Measurements from ENCODE around the gene CYB561D2. TPM values are rescaled to one million over a fixed set of nuclear protein-coding genes. Genes with fewer than 3 reads are reported as not detected.

The CYB561D2 gene
- total and polyA plus RNA-seq, 9 of the 15 experiments (the other 6 are each of a cell fraction or from before 2014, with no cell fraction given), result 4.2 to 16.6 (median 9.4) TPM

DNA sequence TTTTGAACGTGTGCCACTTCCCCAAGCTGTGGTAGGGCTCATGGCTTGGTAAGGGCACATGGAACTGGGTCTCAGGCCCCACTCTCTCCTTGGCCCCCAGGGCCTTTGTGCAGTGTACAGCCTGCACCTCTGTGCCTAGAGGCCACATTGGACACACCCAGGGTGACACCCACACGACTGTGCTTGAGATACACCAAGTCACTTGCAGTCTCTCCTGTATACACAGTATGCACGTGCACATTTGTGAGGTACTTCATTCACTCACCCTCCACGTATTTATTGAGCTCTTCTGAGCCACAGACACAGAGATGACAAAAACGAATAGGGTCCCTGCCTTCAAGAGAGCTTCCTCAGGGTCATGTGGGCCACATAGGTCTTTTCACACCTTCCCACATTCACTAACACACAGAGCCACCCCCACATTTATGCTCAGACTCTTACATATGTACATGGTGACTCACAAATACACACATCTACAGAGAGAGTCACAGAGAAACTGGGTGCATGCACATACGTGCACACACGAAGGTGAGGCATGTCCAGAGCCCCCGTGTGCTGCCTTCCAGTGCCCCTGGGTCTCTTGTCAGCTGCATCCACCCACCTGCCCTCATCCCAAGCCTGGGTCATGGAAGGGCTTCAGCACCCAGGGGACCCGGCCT is 18.5 kb downstream of the CYB561D2 start:
- DNase-seq (ENCODE audit: extremely low read depth in 1 of 4, low spot score in 3 of 4) (peak in 1 of 4 experiments; percentile 25), FAIRE-seq (no peak), ATAC-seq (no peak)
- H3K79me2 ChIP-seq (ENCODE audit: control insufficient read depth, insufficient read depth, low read length), result no peaks in the 10 kb centered on the region
- H3K9ac ChIP-seq (ENCODE audit: insufficient read depth in 1 of 2, low read depth in 2 of 2, low read length in 2 of 2), result peak overlapping the region in 1 of 2 experiments; percentile 43; a peak in 1 of 4 replicates
- intact Hi-C loops (cut with micrococcal nuclease) (no loop called here), in situ Hi-C loops (cut with MboI) (no loop called here)
- no peak overlapping the region for H3K27ac ChIP-seq (ENCODE audit: extremely low read depth, low read depth, low read length)
- no peak overlapping the region for H3K4me2 ChIP-seq (ENCODE audit: insufficient read depth, low read length)
- CTCF ChIA-PET (ENCODE audit: low intra/inter-chr PET ratio), result no interaction called here
- H3K4me1 ChIP-seq (replicated peaks in 1 of 2; ENCODE audit: control insufficient read depth in 2 of 2, insufficient read depth in 2 of 2, low read length in 2 of 2), result peaks cover 13 to 51% of the 10 kb centered on the region in 2 experiments; a peak in 4 of 5 replicates
- H3K9me1 ChIP-seq (ENCODE audit: control insufficient read depth, insufficient read depth, low read length), result no peaks in the 10 kb centered on the region
- no peaks in the 10 kb centered on the region for H3K36me3 ChIP-seq (ENCODE audit: control insufficient read depth, insufficient read depth, low read length)
- no peak for TF ChIP-seq KAT8 (IDR thresholded peaks at IDR 0.05; ENCODE audit: low read depth)
- peak in 1 of 2 experiments; percentile 56; a peak in 1 of 4 replicates for TF ChIP-seq KDM1A (IDR thresholded peaks at IDR 0.05)
- peak; percentile 60 for TF ChIP-seq BHLHE40 (IDR thresholded peaks at IDR 0.05; ENCODE audit: low read length)
- no peaks in the 10 kb centered on the region for H3K9me3 ChIP-seq (replicated peaks; ENCODE audit: control insufficient read depth, insufficient read depth, low read depth, low read length)
- POLR2A ChIA-PET, result no interaction called here
- H4K20me1 ChIP-seq (replicated peaks; ENCODE audit: control insufficient read depth, insufficient read depth, low read length), result no peaks in the 10 kb centered on the region
- no TSS peak for BruUV-seq (replicated peaks)
- H2AFZ ChIP-seq (ENCODE audit: low read depth, low read length), result no peak overlapping the region
- no peak overlapping the region for H3K4me3 ChIP-seq
- H3K27me3 ChIP-seq (ENCODE audit: control insufficient read depth in 2 of 2, insufficient read depth in 2 of 2, low read length in 2 of 2), result no peaks in the 10 kb centered on the region
- 21% methylated on average over 8 of the region's 9 CpGs for WGBS (ENCODE audit: insufficient coverage, low coverage, missing lambda C conversion rate)

GRCh38 chr3:50370594-50370993 is 19.9 kb downstream of the CYB561D2 start:
- ChIA-PET CTCF (ENCODE audit: low intra/inter-chr PET ratio) (interaction anchor here (0.6 to 1.3 kb wide), 4 partner anchors 65 to 1002 kb away, joined by 3 to 10 read pairs (median 3); no protein-coding TSS in a partner anchor), POLR2A (interaction anchor here (0.7 to 1.6 kb wide), 9 partner anchors 9 to 77 kb away, joined by 3 to 10 read pairs (median 3); partner anchors contain the start of genes CYB561D2 and NPRL2)
- H3K27me3 ChIP-seq (ENCODE audit: control insufficient read depth in 2 of 2, insufficient read depth in 2 of 2, low read length in 2 of 2), result no peaks in the 10 kb centered on the region
- peaks cover 13 to 44% of the 10 kb centered on the region in 2 experiments; a peak in 4 of 5 replicates for H3K4me1 ChIP-seq (replicated peaks in 1 of 2; ENCODE audit: control insufficient read depth in 2 of 2, insufficient read depth in 2 of 2, low read length in 2 of 2)
- H3K4me2 ChIP-seq (ENCODE audit: insufficient read depth, low read length), result peak overlapping the region; percentile 50
- H3K9me3 ChIP-seq (replicated peaks; ENCODE audit: control insufficient read depth, insufficient read depth, low read depth, low read length), result no peaks in the 10 kb centered on the region
- in situ Hi-C loops (cut with MboI) (no loop called here), intact Hi-C loops (cut with micrococcal nuclease) (loop anchor here (5.0 kb wide), 1 partner anchor 172 kb away; no protein-coding TSS in a partner anchor)
- H2AFZ ChIP-seq (ENCODE audit: low read depth, low read length), result peak overlapping the region; percentile 72; the same call in 1 of the 2 replicates
- peak; percentile 84 for ATAC-seq
- peak; percentile 71 for FAIRE-seq
- DNase-seq (ENCODE audit: extremely low read depth in 1 of 4, low spot score in 3 of 4), result peak in 2 of 4 experiments; percentile 49 to 73
- H3K36me3 ChIP-seq (ENCODE audit: control insufficient read depth, insufficient read depth, low read length), result no peaks in the 10 kb centered on the region
- H3K9ac ChIP-seq (ENCODE audit: insufficient read depth in 1 of 2, low read depth in 2 of 2, low read length in 2 of 2), result peak overlapping the region in 1 of 2 experiments; percentile 79; a peak in 1 of 4 replicates
- H3K79me2 ChIP-seq (ENCODE audit: control insufficient read depth, insufficient read depth, low read length), result no peaks in the 10 kb centered on the region
- no peaks in the 10 kb centered on the region for H4K20me1 ChIP-seq (replicated peaks; ENCODE audit: control insufficient read depth, insufficient read depth, low read length)
- no peak overlapping the region for H3K27ac ChIP-seq (ENCODE audit: extremely low read depth, low read depth, low read length)
- no peaks in the 10 kb centered on the region for H3K9me1 ChIP-seq (ENCODE audit: control insufficient read depth, insufficient read depth, low read length)
- no TSS peak for BruUV-seq (replicated peaks)
- WGBS (ENCODE audit: insufficient coverage, low coverage, missing lambda C conversion rate), result 3% methylated on average over 11 of the region's 14 CpGs
- H3K4me3 ChIP-seq, result no peak overlapping the region
- TF ChIP-seq EZH2 (IDR thresholded peaks at IDR 0.05; ENCODE audit: borderline replicate concordance, low read depth, low read length), result no peak
- TF ChIP-seq ZNF551 (CRISPR knock-in tag; IDR thresholded peaks at IDR 0.05), result no peak
- peak; percentile 24; the same call in 1 of the 2 replicates for TF ChIP-seq ZNF384 (IDR thresholded peaks at IDR 0.05; ENCODE audit: low read depth, low read length)
